GM18951 (cell line): Measurements from ENCODE around the gene ASB15.

ENCODE experiments used
- POLR2A ChIP-seq: IDR thresholded peaks from 4 replicates; pipeline ENCODE4 v1.6.1; 2011; ENCODE audit warnings: mild to moderate bottlenecking; ENCODE audit not compliant: insufficient read length, insufficient read depth; ENCODE audit errors: extremely low read depth
- in situ Hi-C: fragments of 300-500 bp; cut with MboI; formaldehyde crosslinking; loops from one replicate; pipeline ENCODE4 v1.12.0; 2022; ENCODE audit warnings: low sequenced_read_pairs, mixed read lengths, inconsistent platforms; ENCODE audit not compliant: unreplicated experiment

Gene ASB15

GRCh38 chr7:123573341-123573740 lies 28.3 kb upstream of the ASB15 start:
- no peak for TF ChIP-seq POLR2A
- in situ Hi-C loops = no loop called here

DNA sequence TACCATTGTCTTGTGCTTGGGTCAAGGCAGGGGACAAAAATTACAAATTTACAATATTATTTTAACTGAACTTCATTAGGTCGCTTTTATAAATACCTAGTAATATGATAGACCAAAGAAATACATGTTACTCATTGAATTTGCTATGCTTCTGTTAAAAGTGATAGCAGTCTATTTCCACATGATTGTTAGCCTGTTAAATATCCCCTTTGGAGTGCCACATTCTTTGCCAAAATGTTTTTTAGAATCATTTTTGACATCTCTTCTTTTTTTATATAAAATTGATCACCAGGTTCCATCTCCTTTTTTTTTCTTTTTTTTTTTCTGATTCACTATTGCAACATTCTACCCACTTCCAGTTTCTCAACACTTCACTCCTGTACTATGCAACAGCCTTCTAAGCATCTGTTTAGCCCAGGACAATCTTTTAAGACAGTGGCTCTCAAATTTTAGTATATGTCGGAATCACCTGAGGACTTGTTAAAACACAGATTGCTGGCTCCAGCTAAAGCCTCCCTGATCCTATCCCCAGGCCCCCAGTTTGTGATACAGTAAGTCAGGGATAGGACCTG lies 27.6 kb upstream of the ASB15 start:
- TF ChIP-seq POLR2A = no peak
- in situ Hi-C loops = no loop called here

DNA sequence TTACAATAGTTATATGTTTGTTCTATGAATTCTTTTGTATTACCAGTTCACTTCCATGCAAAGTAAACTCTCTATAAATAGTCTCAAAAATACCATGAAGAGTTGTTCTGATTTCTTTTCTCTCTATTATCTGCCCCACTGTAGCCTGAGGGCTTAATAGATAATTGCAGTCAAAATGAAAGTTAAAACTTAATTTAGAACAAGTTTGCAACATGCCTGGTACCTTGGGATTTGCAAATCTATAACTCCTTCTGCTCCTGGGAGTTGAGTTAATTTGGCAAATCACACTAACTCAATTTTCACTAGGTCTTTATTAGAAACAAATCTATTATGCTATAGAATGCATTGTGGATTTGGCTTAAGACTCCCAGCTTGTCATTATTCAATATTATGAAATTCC lies 22.2 kb upstream of the ASB15 start:
- in situ Hi-C loops = no loop called here
- no peak for TF ChIP-seq POLR2A

GRCh38 chr7:123580406-123581161 lies 21.0 kb upstream of the ASB15 start:
- in situ Hi-C loops = no loop called here
- TF ChIP-seq POLR2A = no peak

DNA sequence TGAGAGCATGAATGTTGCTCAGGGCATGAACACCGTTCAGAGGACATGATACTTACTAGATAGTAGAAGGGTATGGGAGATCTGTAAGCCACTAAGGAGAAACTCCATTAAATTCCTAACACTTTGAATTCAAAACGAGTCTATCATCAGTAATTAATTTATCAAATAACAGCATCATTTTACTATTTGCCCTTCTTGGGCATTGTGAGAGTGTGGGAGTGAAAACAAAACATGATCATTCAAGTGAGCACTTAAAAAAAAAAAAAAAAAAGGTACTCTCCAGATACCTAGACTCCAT lies 20.5 kb upstream of the ASB15 start:
- in situ Hi-C loops = no loop called here
- TF ChIP-seq POLR2A = no peak

DNA sequence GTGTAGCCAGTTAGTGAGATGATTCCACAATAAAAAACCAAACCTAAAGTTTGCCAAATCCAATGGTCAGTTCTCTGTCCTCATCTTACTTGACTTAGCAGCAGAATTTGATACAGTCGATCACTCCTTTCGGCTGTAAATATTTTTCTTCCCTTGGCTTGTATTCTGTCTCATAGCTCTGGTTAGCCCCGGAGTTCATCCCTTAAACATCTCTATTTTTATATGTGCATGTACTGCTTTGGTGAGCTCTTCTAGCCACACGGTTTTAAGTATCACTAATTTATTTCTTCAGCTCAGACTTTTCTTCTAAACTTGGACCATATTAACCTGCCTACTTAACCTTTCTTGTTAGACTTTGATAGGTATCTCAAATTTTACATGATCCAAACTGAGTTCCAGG lies 17.8 kb upstream of the ASB15 start:
- no peak for TF ChIP-seq POLR2A
- in situ Hi-C loops = no loop called here

- in situ Hi-C loops = no loop called here
- TF ChIP-seq POLR2A = no peak
Measured at GRCh38 chr7:123588376-123588775, 13.2 kb upstream of the ASB15 start.

GRCh38 chr7:123594813-123595241 lies 6.8 kb upstream of the ASB15 start:
- no peak for TF ChIP-seq POLR2A
- in situ Hi-C loops = no loop called here

GRCh38 chr7:123598657-123599056 lies 3.0 kb upstream of the ASB15 start:
- TF ChIP-seq POLR2A = no peak
- in situ Hi-C loops = no loop called here

DNA sequence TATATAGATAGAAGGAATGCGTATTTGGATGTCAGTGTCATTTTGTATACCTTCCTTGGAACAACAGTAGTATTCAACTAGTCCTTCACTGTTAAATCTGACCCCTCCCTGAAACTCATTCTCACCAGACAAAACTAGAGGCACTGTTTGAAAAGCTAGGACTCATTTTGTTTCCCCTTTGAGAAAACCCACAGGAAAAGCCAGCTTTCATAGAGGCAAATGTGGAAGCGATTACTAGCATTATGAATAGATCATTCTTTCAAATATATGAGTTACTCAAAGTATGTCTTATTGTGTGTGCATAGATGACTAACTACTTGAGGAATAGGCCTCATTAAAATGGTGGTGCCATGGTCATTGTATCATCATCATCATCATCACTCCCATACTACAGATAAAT lies 1.9 kb upstream of the ASB15 start:
- in situ Hi-C loops = no loop called here
- no peak for TF ChIP-seq POLR2A

DNA sequence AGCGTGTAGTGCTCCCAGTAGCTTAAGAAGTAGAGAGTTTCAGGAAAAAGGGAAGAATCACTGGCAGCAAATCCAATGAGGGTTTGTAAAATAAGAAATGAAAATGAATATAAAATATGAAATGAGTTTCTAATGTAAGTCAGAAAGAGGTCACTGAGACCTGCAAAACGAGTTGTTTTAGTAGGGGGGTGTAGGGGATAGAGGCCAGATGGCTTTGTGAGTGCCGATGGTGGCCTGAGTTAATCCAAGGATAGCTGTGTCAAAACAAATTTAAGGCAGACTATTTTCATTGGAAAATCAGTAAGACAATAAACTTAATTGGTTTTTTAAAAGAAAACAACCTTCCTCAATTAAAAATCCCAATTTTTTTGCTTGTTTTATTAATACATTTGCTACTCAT lies 745 bp upstream of the ASB15 start:
- in situ Hi-C loops = no loop called here
- TF ChIP-seq POLR2A = no peak

- in situ Hi-C loops = no loop called here
- no peak for TF ChIP-seq POLR2A
Measured at GRCh38 chr7:123602648-123603047, 1.0 kb downstream of the ASB15 start.

DNA sequence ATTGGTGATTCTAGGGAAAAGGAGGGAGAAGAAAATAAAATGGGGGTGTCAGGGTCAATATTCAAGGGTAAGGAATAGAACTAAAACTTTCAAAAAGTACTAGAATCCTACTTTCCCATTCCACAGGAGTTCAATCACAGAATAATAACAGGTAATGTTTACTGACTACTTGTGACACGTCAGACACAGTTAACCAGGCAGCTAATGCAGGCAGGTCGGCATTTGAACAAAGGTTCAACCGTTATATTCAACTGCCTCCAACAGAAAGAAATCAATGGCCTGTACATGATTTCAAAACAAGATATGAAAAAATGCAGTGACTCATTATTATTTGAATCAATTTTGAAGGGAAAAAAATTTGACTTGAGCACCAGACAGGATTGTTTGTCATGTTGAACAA lies 3.1 kb downstream of the ASB15 start:
- in situ Hi-C loops = no loop called here
- no peak for TF ChIP-seq POLR2A

GRCh38 chr7:123607423-123607975 lies 5.9 kb downstream of the ASB15 start:
- no peak for TF ChIP-seq POLR2A
- in situ Hi-C loops = no loop called here
